Right hindlimb (tissue), 1 donor: ENCODE results near the gene CHMP3.
"Not testable (repeated sequence)": the region's sequence is repeated elsewhere in the genome, so short reads cannot be mapped to it uniquely, and the experiment has no call there.

ENCODE experiments used
- DNase-seq: peaks from one replicate; pipeline ENCODE4 v3.0.0-alpha.2; 2018

The CHMP3 gene

GRCh38 chr2:86500325-86501083 lies 62.7 kb downstream of the CHMP3 start:
- DNase-seq, result no peak

- no peak for DNase-seq
Observed at GRCh38 chr2:86499326-86499725, 63.9 kb downstream of the CHMP3 start.

- no peak for DNase-seq
Observed at GRCh38 chr2:86498468-86499260, 64.6 kb downstream of the CHMP3 start.

- DNase-seq, result not testable (repeated sequence)
Observed at GRCh38 chr2:86496391-86496790, 66.9 kb downstream of the CHMP3 start.

- no peak for DNase-seq
Observed at GRCh38 chr2:86492048-86492453, 71.2 kb downstream of the CHMP3 start.

- no peak for DNase-seq
Observed at GRCh38 chr2:86491088-86491487, 72.2 kb downstream of the CHMP3 start.

GRCh38 chr2:86490245-86490644 lies 73.0 kb downstream of the CHMP3 start:
- no peak for DNase-seq

- DNase-seq, result no peak
Observed at GRCh38 chr2:86489542-86489941, 73.7 kb downstream of the CHMP3 start.

- DNase-seq, result no peak
Observed at GRCh38 chr2:86488561-86489250, 74.5 kb downstream of the CHMP3 start.

- DNase-seq, result no peak
Observed at GRCh38 chr2:86487062-86487461, 76.2 kb downstream of the CHMP3 start.

GRCh38 chr2:86485802-86486201 lies 77.4 kb downstream of the CHMP3 start:
- DNase-seq, result no peak

GRCh38 chr2:86485103-86485502 lies 78.1 kb downstream of the CHMP3 start:
- no peak for DNase-seq

GRCh38 chr2:86484385-86484784 lies 78.9 kb downstream of the CHMP3 start:
- DNase-seq, result no peak

- no peak for DNase-seq
Observed at GRCh38 chr2:86482034-86482433, 81.2 kb downstream of the CHMP3 start.

- DNase-seq, result peak; percentile 60
Observed at GRCh38 chr2:86480105-86480504, 83.1 kb downstream of the CHMP3 start.

GRCh38 chr2:86477349-86477748 lies 85.9 kb downstream of the CHMP3 start:
- DNase-seq, result no peak

GRCh38 chr2:86476918-86477317 lies 86.3 kb downstream of the CHMP3 start:
- DNase-seq, result no peak

GRCh38 chr2:86476092-86476491 lies 87.2 kb downstream of the CHMP3 start:
- DNase-seq, result no peak

- DNase-seq, result no peak
Observed at GRCh38 chr2:86471637-86472036, 91.6 kb downstream of the CHMP3 start.

- DNase-seq, result no peak
Observed at GRCh38 chr2:86470890-86471289, 92.4 kb downstream of the CHMP3 start.

GRCh38 chr2:86468162-86469033 lies 94.8 kb downstream of the CHMP3 start:
- no peak for DNase-seq

GRCh38 chr2:86466306-86466705 lies 96.9 kb downstream of the CHMP3 start:
- DNase-seq, result no peak

GRCh38 chr2:86464652-86465051 lies 98.6 kb downstream of the CHMP3 start:
- DNase-seq, result peak; percentile 65
